DOHH2 (cell line): Measurements from ENCODE around the gene ORC4.

ENCODE experiments used
- EZH2phosphoT487 ChIP-seq: fragments of 200-600 bp; sonication (generic); IDR thresholded peaks from 2 replicates; pipeline ENCODE4 v1.6.1; 2017; ENCODE audit warnings: borderline replicate concordance, mild to moderate bottlenecking, antibody characterized with exemption, low read length, moderate library complexity, mixed read lengths
- TF ChIP-seq, protein P1 (sequence below): fragments of 200-600 bp; sonication (generic); IDR thresholded peaks from one replicate; pipeline ENCODE4 v1.5.1; 2014; ENCODE audit warnings: antibody characterized with exemption, mild to moderate bottlenecking, low read depth, low read length; ENCODE audit not compliant: poor library complexity, severe bottlenecking

DNA sequence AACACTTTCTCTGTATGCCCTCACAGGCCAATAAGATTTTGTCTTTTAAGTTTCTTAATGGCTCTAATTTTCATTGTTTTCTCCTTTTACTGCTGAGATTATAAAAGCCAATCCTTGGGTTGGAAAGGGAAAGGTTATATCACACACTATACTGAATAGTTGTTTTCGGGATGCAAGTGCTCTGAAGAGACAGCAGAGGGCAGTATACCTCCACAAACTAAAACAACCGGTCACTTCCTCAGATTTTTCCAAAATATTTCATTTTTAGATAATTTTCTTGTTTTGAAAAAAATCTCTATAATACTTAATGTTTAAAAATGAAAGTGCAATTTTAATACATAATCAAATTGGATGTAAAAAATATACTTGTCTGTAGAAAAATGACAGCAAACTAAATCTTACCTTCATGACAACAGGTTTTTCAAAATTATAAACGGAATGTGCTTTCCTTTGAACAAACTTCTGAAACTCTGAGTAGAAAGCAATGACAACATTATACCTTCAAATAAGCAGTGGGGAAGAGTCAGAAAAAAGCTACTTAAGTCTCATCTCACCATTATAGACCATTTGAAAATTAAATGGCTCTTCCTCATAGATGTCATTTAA lies 82.7 kb downstream of the ORC4 start:
- TF ChIP-seq, protein P1, sequence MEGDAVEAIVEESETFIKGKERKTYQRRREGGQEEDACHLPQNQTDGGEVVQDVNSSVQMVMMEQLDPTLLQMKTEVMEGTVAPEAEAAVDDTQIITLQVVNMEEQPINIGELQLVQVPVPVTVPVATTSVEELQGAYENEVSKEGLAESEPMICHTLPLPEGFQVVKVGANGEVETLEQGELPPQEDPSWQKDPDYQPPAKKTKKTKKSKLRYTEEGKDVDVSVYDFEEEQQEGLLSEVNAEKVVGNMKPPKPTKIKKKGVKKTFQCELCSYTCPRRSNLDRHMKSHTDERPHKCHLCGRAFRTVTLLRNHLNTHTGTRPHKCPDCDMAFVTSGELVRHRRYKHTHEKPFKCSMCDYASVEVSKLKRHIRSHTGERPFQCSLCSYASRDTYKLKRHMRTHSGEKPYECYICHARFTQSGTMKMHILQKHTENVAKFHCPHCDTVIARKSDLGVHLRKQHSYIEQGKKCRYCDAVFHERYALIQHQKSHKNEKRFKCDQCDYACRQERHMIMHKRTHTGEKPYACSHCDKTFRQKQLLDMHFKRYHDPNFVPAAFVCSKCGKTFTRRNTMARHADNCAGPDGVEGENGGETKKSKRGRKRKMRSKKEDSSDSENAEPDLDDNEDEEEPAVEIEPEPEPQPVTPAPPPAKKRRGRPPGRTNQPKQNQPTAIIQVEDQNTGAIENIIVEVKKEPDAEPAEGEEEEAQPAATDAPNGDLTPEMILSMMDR, result peak; percentile 66
- TF ChIP-seq EZH2phosphoT487, result no peak
